ENCODE data around the gene BIRC7. TPM values are rescaled to one million over a fixed set of nuclear protein-coding genes. Genes with fewer than 3 reads are reported as not detected.

Gene BIRC7
- total RNA-seq, 1 donor, result not detected

- no peak overlapping the region for H3K4me3 ChIP-seq (ENCODE audit: low read depth, low read length)
- TF ChIP-seq CTCF (IDR thresholded peaks at IDR 0.05; ENCODE audit: insufficient read depth, low read depth, low read length), result no peak
- DNase-seq (ENCODE audit: low read depth), result no peak
These were observed 40.9 kb upstream of the BIRC7 start for GRCh38 chr20:63194797-63195173.

- TF ChIP-seq CTCF (IDR thresholded peaks at IDR 0.05; ENCODE audit: insufficient read depth, low read depth, low read length), result no peak
- DNase-seq (ENCODE audit: low read depth), result no peak
- no peak overlapping the region for H3K4me3 ChIP-seq (ENCODE audit: low read depth, low read length)
These were observed 38.8 kb upstream of the BIRC7 start for GRCh38 chr20:63196768-63197470.

GRCh38 chr20:63198606-63199005 is 37.1 kb upstream of the BIRC7 start:
- H3K4me3 ChIP-seq (ENCODE audit: low read depth, low read length), result no peak overlapping the region
- no peak for DNase-seq (ENCODE audit: low read depth)
- no peak for TF ChIP-seq CTCF (IDR thresholded peaks at IDR 0.05; ENCODE audit: insufficient read depth, low read depth, low read length)

DNA sequence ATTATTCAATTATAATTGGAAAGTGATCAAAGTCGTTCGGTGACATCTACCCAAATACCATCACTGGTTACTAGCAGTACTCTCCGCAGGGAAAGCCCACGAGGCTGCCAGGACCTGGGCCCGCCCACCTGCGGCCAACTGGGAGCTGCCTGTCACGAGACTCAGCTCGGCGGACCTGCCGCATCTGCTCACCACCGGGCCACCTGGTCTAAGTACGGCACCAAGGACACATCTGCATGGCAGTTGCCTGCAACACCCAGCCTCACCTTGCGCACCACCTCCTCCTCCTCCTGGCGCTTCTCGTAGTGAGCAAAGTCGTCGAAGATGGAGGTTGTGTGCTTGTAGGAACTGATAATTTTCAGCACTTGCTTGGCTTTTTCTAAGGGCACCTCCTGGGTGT is 33.7 kb upstream of the BIRC7 start:
- no peak for TF ChIP-seq CTCF (IDR thresholded peaks at IDR 0.05; ENCODE audit: insufficient read depth, low read depth, low read length)
- H3K4me3 ChIP-seq (ENCODE audit: low read depth, low read length), result no peak overlapping the region
- no peak for DNase-seq (ENCODE audit: low read depth)

- no peak for TF ChIP-seq CTCF (IDR thresholded peaks at IDR 0.05; ENCODE audit: insufficient read depth, low read depth, low read length)
- DNase-seq (ENCODE audit: low read depth), result no peak
These were observed 32.7 kb upstream of the BIRC7 start for GRCh38 chr20:63202811-63203526.

GRCh38 chr20:63204362-63204761 is 31.3 kb upstream of the BIRC7 start:
- DNase-seq (ENCODE audit: low read depth), result no peak
- no peak for TF ChIP-seq CTCF (IDR thresholded peaks at IDR 0.05; ENCODE audit: insufficient read depth, low read depth, low read length)
- H3K4me3 ChIP-seq (ENCODE audit: low read depth, low read length), result no peak overlapping the region

More at GRCh38 chr20:63202811-63203526, 32.7 kb upstream of the BIRC7 start:
- no peak overlapping the region for H3K4me3 ChIP-seq (ENCODE audit: low read depth, low read length)

All from fibroblast of villous mesenchyme (primary cell).